ENCODE measurements around the gene FRAT1.
"Not testable (repeated sequence)": the region's sequence is repeated elsewhere in the genome, so short reads cannot be mapped to it uniquely, and the experiment has no call there.

Gene FRAT1

DNA sequence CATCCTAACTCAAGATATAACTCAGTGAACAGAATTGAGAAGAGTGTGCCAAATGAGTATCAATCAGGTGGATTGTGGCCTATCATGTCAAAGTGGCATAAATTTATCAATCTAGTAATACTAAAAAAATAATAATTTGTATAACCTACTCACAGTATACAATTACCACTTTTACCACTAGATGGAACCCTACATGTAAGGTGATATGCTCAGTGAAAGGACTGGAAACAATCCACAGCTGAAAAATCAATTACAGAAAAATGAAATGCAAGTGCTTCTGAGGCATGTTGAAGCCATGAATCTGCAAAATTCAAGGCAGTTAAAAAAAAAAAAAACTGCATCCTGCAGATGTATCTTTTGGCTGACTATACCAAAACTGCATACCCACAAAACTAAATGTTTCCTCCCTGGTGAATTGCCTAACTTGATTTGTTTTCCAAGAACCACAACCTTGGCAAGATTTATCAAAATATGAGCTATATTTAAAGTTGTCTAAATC lies 40.5 kb upstream of the FRAT1 start:
- no peak overlapping the region for H3K4me3 ChIP-seq (ENCODE audit: low read depth, low read length)
- H3K36me3 ChIP-seq, result no peaks in the 10 kb centered on the region
- no peaks in the 10 kb centered on the region for H3K27me3 ChIP-seq
- no peaks in the 10 kb centered on the region for H3K9me3 ChIP-seq
- DNase-seq, result no peak
- H3K4me1 ChIP-seq, result no peaks in the 10 kb centered on the region; the same call in none of the 2 replicates
- TF ChIP-seq, protein P1, sequence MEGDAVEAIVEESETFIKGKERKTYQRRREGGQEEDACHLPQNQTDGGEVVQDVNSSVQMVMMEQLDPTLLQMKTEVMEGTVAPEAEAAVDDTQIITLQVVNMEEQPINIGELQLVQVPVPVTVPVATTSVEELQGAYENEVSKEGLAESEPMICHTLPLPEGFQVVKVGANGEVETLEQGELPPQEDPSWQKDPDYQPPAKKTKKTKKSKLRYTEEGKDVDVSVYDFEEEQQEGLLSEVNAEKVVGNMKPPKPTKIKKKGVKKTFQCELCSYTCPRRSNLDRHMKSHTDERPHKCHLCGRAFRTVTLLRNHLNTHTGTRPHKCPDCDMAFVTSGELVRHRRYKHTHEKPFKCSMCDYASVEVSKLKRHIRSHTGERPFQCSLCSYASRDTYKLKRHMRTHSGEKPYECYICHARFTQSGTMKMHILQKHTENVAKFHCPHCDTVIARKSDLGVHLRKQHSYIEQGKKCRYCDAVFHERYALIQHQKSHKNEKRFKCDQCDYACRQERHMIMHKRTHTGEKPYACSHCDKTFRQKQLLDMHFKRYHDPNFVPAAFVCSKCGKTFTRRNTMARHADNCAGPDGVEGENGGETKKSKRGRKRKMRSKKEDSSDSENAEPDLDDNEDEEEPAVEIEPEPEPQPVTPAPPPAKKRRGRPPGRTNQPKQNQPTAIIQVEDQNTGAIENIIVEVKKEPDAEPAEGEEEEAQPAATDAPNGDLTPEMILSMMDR (IDR thresholded peaks at IDR 0.05; ENCODE audit: low read depth, low read length), result peak; percentile 61

DNA sequence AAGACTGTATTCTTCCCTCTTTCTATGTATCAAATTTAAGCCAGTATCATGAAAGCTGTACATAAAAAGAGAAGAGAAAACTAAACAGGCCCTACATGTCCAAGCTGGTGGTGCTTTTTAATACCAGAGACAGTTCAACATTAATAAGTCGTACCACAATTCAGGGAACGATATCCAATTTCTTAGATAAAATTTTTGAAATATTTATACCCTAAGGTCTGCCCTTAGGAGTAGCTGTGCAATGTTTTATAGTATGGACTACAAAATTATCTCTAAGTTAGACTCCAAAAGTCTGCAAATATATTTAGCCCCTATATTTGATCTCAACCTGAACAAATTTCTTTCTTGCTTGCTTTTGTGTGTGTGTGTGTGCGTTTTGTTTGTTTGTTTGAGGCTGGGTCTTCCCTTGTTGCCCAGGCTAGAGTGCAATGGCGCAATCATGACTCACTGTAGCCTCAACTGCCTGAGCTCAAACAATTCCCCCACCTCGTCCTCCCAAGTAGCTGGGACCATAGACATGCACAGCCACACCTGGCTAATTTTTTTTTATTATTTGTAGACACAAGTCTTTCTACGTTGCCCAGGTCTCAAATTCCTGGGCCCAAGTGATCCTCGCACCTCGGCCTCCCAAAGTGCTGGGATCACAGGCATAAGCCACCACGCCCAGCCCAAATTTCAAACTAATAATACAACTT lies 39.8 kb upstream of the FRAT1 start:
- H3K27me3 ChIP-seq, result no peaks in the 10 kb centered on the region
- TF ChIP-seq, protein P1 (IDR thresholded peaks at IDR 0.05; ENCODE audit: low read depth, low read length), result no peak
- H3K9me3 ChIP-seq, result no peaks in the 10 kb centered on the region
- DNase-seq, result no peak
- no peaks in the 10 kb centered on the region for H3K36me3 ChIP-seq
- H3K4me1 ChIP-seq, result no peaks in the 10 kb centered on the region; the same call in none of the 2 replicates
- H3K4me3 ChIP-seq (ENCODE audit: low read depth, low read length), result no peak overlapping the region

DNA sequence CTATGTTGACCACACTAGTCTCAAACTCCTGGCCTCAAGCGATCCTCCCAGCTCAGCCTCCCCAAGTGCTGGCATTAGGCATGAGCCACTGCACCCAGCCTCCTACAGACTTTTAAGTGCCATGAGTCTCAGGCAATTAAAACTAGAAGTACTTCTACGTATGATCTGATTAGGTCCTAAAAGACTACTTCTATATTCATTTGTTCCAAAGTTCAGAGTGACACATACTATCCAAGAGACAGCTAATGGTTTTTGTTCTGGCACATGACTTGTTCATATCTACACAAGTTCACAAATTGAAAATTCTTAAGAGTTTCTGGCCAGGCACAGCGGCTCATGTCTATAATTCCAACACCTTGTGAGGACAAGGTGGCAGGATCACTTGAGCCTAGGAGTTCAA lies 38.3 kb upstream of the FRAT1 start:
- Histone ChIP-seq H3K9me3 (no peaks in the 10 kb centered on the region), H3K4me1 (no peaks in the 10 kb centered on the region; the same call in none of the 2 replicates), H3K27me3 (no peaks in the 10 kb centered on the region), H3K36me3 (no peaks in the 10 kb centered on the region), H3K4me3 (ENCODE audit: low read depth, low read length) (no peak overlapping the region)
- DNase-seq, result no peak
- TF ChIP-seq, protein P1 (IDR thresholded peaks at IDR 0.05; ENCODE audit: low read depth, low read length), result no peak

DNA sequence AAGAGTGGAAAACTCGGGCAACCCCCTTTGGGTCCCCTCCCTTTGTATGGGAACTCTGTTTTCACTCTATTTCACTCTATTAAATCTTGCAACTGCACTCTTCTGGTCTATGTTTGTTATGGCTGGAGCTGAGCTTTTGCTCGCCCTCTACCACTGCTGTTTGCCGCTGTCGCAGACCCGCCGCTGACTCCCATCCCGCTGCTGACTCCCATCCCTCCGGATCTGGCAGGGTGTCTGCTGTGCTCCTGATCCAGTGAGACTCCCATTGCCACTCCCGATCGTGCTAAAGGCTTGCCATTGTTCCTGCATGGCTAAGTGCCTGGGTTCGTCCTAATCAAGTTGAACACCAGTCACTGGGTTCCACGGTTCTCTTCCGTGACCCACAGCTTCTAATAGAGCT lies 29.0 kb upstream of the FRAT1 start:
- not testable (repeated sequence) for H3K4me1 ChIP-seq; H3K27me3 ChIP-seq; H3K36me3 ChIP-seq; DNase-seq; H3K9me3 ChIP-seq; H3K4me3 ChIP-seq (ENCODE audit: low read depth, low read length)

DNA sequence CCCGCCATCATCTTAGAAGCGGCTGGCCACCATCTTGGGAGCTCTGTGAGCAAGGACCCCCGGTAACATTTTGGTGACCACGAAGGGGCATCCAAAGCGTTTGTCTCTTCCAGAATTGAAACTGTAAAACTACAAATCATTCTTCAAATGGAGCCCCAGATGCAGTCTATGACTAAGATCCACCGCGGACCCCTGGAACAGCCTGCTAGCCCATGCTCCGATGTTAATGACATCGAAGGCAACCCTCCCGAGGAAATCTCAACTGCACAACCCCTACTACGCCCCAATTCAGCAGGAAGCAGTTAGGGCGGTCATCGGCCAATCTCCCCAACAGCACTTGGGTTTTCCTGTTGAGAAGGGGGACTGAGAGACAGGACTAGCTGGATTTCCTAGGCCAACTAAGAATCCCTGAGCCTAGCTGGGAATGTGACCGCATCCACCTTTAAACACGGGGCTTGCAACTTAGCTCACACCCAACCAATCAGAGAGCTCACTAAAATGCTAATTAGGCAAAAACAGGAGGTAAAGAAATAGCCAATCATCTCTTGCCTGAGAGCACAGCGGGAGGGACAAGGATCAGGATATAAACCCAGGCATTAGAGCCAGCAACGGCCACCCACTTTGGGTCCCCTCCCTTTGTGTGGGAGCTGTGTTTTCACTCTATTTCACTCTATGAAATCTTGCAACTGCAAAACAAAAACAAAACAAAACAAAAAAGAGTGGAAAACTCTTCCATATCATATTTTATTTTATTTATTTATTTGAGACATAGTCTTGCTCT lies 28.3 kb upstream of the FRAT1 start:
- not testable (repeated sequence) for H3K9me3 ChIP-seq; DNase-seq; H3K4me1 ChIP-seq; H3K36me3 ChIP-seq; H3K4me3 ChIP-seq (ENCODE audit: low read depth, low read length); H3K27me3 ChIP-seq

DNA sequence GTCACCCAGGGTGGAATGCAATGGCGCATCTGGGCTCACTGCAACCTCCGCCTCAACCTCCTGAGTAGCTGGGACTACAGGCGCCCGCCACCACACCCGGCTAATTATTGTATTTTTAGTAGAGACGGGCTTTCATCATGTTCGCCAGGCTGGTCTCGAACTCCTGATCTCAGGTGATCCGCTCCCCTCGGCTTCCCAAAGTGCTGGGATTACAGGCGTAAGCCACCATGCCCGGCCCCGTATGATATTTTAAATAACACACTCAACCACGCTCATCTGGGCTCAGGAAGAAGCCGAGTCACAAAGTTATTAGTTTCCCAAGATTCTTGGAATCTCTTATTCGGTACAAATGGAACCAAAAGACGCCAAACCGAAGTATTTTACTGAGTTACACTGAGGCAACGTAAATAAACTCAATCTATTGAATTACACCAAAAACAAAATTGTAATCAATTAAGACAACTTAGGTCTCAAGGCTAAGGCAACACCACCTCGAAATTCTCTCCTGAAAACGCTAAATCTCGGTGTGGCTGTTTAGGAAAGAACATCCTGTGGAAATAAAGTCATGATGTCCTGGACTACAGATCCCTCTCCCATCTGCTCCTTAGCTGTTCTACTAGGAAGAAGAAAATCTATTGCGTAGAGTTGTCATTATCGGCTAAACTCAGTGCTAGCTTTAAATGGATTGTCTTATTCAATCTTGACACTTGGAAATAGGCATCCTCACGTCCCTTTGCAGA lies 27.5 kb upstream of the FRAT1 start:
- peak overlapping the region; percentile 94 for H3K4me3 ChIP-seq (ENCODE audit: low read depth, low read length)
- no peak for DNase-seq
- H3K4me1 ChIP-seq, result no peaks in the 10 kb centered on the region
- TF ChIP-seq, protein P1 (IDR thresholded peaks at IDR 0.05; ENCODE audit: low read depth, low read length), result no peak
- H3K27me3 ChIP-seq, result no peaks in the 10 kb centered on the region
- no peaks in the 10 kb centered on the region for H3K36me3 ChIP-seq
- H3K9me3 ChIP-seq, result no peaks in the 10 kb centered on the region
